ENCODE results near the gene GCSAM.
"Not testable (repeated sequence)": the region's sequence is repeated elsewhere in the genome, so short reads cannot be mapped to it uniquely, and the experiment has no call there.

Gene GCSAM

GRCh38 chr3:112074006-112074405 lies 59.0 kb downstream of the GCSAM start:
- DNase-seq (ENCODE audit: low spot score) = peak; percentile 35

GRCh38 chr3:112072387-112073060 lies 60.5 kb downstream of the GCSAM start:
- DNase-seq (ENCODE audit: low spot score) = not testable (repeated sequence)
